ENCODE data around the gene VSIG1. TPM values are rescaled to one million over a fixed set of nuclear protein-coding genes. Genes with fewer than 3 reads are reported as not detected.

The VSIG1 gene
- total RNA-seq, 4 donors from 2014 or later: 0.20 to 6.2 (median 0.33) TPM; not detected in 1

DNA sequence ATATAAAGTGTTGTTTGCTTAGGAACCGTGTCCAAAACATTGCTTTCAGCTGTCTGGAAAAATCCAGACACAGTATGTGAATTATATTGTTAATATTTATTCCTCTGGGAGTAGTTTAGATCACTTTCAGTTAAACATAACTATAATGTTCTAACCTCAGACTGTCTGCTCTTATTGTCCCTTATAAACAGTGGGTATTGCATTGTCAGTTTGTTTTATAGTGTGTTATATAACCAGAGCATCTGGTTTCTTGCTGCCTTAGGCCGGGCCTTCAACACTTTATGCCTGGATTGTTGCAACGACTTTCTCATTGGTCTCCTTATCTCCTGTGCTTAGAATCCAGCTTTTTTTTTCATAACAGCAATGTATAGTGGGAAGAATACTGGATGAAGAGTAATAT is 73.1 kb downstream of the VSIG1 start:
- intact Hi-C loops (cut with DNase I): no loop called here
- Histone ChIP-seq H3K27ac (no peak overlapping the region), H3K9me3 (no peaks in the 10 kb centered on the region), H3K27me3 (no peaks in the 10 kb centered on the region), H3K36me3 (no peaks in the 10 kb centered on the region), H3K4me1 (peaks cover 4 to 18% of the 10 kb centered on the region in 2 donors), H3K4me3 (replicated peaks in 1 of 3) (no peak overlapping the region)
- DNase-seq: no peak
- no peak for TF ChIP-seq POLR2A (IDR thresholded peaks at IDR 0.05)
- TF ChIP-seq, protein P1, sequence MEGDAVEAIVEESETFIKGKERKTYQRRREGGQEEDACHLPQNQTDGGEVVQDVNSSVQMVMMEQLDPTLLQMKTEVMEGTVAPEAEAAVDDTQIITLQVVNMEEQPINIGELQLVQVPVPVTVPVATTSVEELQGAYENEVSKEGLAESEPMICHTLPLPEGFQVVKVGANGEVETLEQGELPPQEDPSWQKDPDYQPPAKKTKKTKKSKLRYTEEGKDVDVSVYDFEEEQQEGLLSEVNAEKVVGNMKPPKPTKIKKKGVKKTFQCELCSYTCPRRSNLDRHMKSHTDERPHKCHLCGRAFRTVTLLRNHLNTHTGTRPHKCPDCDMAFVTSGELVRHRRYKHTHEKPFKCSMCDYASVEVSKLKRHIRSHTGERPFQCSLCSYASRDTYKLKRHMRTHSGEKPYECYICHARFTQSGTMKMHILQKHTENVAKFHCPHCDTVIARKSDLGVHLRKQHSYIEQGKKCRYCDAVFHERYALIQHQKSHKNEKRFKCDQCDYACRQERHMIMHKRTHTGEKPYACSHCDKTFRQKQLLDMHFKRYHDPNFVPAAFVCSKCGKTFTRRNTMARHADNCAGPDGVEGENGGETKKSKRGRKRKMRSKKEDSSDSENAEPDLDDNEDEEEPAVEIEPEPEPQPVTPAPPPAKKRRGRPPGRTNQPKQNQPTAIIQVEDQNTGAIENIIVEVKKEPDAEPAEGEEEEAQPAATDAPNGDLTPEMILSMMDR (IDR thresholded peaks at IDR 0.05): no peak
- 84 to 86% methylated on average over 3 of the region's 3 CpGs for WGBS, 2 donors

GRCh38 chrX:108121291-108121690 is 76.4 kb downstream of the VSIG1 start:
- intact Hi-C loops (cut with DNase I): no loop called here
- H3K4me3 ChIP-seq (replicated peaks in 1 of 3): no peak overlapping the region
- peak; percentile 2 to 6 for DNase-seq
- H3K9me3 ChIP-seq: no peaks in the 10 kb centered on the region
- H3K27ac ChIP-seq: no peak overlapping the region
- no peaks in the 10 kb centered on the region for H3K36me3 ChIP-seq
- no peaks in the 10 kb centered on the region for H3K27me3 ChIP-seq
- WGBS, 2 donors: 17 to 27% methylated on average over 3 of the region's 3 CpGs
- peaks cover 4 to 18% of the 10 kb centered on the region in 2 donors for H3K4me1 ChIP-seq
- TF ChIP-seq, protein P1 (IDR thresholded peaks at IDR 0.05): no peak
- TF ChIP-seq POLR2A (IDR thresholded peaks at IDR 0.05): no peak

DNA sequence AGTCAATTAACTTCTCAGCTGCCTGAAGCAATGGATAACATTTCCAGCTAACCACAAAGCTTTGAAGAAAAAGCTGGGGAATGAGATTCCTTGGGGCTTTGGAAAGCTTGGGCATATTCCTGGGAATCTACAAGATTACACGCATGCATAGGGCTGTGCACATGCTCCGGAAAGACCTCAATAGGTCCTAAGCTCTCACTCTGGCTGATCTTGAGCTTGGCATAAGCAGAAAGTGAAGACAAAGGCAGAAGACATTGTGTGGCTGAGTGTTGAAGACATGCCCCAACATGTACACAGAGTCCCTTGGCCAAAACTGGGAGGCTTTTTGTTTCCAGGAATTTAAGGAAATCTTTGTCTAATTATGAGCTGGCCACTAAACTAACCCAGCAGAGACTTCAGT is 77.9 kb downstream of the VSIG1 start:
- no peak overlapping the region for H3K27ac ChIP-seq
- intact Hi-C loops (cut with DNase I): no loop called here

GRCh38 chrX:108123591-108124366 is 78.9 kb downstream of the VSIG1 start:
- TF ChIP-seq, protein P1 (IDR thresholded peaks at IDR 0.05): no peak
- TF ChIP-seq POLR2A (IDR thresholded peaks at IDR 0.05): no peak
- WGBS, 2 donors: 92 to 99% methylated on average over 3 of the region's 3 CpGs
- H3K36me3 ChIP-seq: no peaks in the 10 kb centered on the region
- no peaks in the 10 kb centered on the region for H3K27me3 ChIP-seq
- intact Hi-C loops (cut with DNase I): no loop called here
- DNase-seq: no peak
- no peak overlapping the region for H3K27ac ChIP-seq
- no peaks in the 10 kb centered on the region for H3K9me3 ChIP-seq
- peaks cover 4 to 18% of the 10 kb centered on the region in 2 donors for H3K4me1 ChIP-seq
- H3K4me3 ChIP-seq (replicated peaks in 1 of 3): no peak overlapping the region

More for the DNA sequence above, 77.9 kb downstream of the VSIG1 start:
- H3K4me1 ChIP-seq: peaks cover 4 to 18% of the 10 kb centered on the region in 2 donors
- no peaks in the 10 kb centered on the region for H3K36me3 ChIP-seq
- 67 to 81% methylated on average over 2 of the region's 2 CpGs for WGBS, 2 donors
- DNase-seq: no peak
- H3K27me3 ChIP-seq: no peaks in the 10 kb centered on the region
- TF ChIP-seq, protein P1 (IDR thresholded peaks at IDR 0.05): no peak
- no peak for TF ChIP-seq POLR2A (IDR thresholded peaks at IDR 0.05)
- no peak overlapping the region for H3K4me3 ChIP-seq (replicated peaks in 1 of 3)
- no peaks in the 10 kb centered on the region for H3K9me3 ChIP-seq

- intact Hi-C loops (cut with DNase I): no loop called here
- Histone ChIP-seq H3K27ac (no peak overlapping the region), H3K4me1 (peaks cover 0 to 3% of the 10 kb centered on the region in 2 donors), H3K27me3 (no peaks in the 10 kb centered on the region), H3K36me3 (no peaks in the 10 kb centered on the region), H3K9me3 (no peaks in the 10 kb centered on the region), H3K4me3 (replicated peaks in 1 of 3) (no peak overlapping the region)
- WGBS, 2 donors: 88 to 92% methylated on average over 2 of the region's 2 CpGs
- TF ChIP-seq, protein P1 (IDR thresholded peaks at IDR 0.05): no peak
- TF ChIP-seq POLR2A (IDR thresholded peaks at IDR 0.05): no peak
- no peak for DNase-seq
Observed at GRCh38 chrX:108126661-108127060, 81.8 kb downstream of the VSIG1 start.
